GM13976 (cell line): ENCODE measurements around the gene GBP4.
"Not testable (repeated sequence)": the region's sequence is repeated elsewhere in the genome, so short reads cannot be mapped to it uniquely, and the experiment has no call there.

Experiments used
- DNase-seq: peaks from one replicate; pipeline ENCODE4 v3.0.0; 2012; ENCODE audit warnings: low spot score
- in situ Hi-C: fragments of 300-500 bp; cut with MboI; formaldehyde crosslinking; loops from one replicate; pipeline ENCODE4 v1.12.0; 2022; ENCODE audit warnings: low sequenced_read_pairs, mixed read lengths, inconsistent platforms; ENCODE audit not compliant: unreplicated experiment
- TF ChIP-seq, protein P1 (sequence below): IDR thresholded peaks from 2 replicates; pipeline ENCODE4 v1.5.1; 2012; ENCODE audit warnings: borderline replicate concordance, mild to moderate bottlenecking; ENCODE audit not compliant: insufficient read depth; ENCODE audit errors: extremely low read depth, missing control alignments, control extremely low read depth

Gene GBP4, protein sequence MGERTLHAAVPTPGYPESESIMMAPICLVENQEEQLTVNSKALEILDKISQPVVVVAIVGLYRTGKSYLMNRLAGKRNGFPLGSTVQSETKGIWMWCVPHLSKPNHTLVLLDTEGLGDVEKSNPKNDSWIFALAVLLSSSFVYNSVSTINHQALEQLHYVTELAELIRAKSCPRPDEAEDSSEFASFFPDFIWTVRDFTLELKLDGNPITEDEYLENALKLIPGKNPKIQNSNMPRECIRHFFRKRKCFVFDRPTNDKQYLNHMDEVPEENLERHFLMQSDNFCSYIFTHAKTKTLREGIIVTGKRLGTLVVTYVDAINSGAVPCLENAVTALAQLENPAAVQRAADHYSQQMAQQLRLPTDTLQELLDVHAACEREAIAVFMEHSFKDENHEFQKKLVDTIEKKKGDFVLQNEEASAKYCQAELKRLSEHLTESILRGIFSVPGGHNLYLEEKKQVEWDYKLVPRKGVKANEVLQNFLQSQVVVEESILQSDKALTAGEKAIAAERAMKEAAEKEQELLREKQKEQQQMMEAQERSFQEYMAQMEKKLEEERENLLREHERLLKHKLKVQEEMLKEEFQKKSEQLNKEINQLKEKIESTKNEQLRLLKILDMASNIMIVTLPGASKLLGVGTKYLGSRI

GRCh38 chr1:89198491-89199072, at the start of gene GBP4:
TSS of gene GBP4 (minus strand) at chr1:89198942. CDS start at chr1:89198834, 108 bp downstream.
- in situ Hi-C loops = no loop called here
- DNase-seq = peak; percentile 59
- TF ChIP-seq, protein P1, sequence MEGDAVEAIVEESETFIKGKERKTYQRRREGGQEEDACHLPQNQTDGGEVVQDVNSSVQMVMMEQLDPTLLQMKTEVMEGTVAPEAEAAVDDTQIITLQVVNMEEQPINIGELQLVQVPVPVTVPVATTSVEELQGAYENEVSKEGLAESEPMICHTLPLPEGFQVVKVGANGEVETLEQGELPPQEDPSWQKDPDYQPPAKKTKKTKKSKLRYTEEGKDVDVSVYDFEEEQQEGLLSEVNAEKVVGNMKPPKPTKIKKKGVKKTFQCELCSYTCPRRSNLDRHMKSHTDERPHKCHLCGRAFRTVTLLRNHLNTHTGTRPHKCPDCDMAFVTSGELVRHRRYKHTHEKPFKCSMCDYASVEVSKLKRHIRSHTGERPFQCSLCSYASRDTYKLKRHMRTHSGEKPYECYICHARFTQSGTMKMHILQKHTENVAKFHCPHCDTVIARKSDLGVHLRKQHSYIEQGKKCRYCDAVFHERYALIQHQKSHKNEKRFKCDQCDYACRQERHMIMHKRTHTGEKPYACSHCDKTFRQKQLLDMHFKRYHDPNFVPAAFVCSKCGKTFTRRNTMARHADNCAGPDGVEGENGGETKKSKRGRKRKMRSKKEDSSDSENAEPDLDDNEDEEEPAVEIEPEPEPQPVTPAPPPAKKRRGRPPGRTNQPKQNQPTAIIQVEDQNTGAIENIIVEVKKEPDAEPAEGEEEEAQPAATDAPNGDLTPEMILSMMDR = no peak

- in situ Hi-C loops = no loop called here
- TF ChIP-seq, protein P1 = no peak
- DNase-seq = no peak
These were observed 44.3 kb upstream of the GBP4 start for GRCh38 chr1:89243046-89243445.

DNA sequence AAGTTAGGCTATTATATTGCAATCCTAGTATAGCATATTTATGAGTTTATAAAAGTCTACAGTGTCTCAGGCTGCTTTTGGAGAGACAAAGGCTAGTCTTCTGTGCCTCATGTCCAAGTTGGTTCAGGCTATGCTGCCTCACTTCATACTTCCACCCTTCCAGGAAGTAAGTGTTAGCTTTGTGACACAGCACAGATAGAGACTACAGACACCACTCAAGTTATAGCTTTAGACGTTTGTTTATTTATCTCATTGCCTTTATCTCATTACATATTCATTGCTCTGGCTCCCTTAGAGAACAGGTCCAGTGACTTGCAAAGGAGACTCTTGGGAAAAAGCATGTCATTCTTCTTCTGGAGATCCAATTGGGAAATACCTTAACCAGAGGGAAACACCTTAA, 22.6 kb upstream of the GBP4 start:
- in situ Hi-C loops = no loop called here
- TF ChIP-seq, protein P1 = no peak
- DNase-seq = no peak

DNA sequence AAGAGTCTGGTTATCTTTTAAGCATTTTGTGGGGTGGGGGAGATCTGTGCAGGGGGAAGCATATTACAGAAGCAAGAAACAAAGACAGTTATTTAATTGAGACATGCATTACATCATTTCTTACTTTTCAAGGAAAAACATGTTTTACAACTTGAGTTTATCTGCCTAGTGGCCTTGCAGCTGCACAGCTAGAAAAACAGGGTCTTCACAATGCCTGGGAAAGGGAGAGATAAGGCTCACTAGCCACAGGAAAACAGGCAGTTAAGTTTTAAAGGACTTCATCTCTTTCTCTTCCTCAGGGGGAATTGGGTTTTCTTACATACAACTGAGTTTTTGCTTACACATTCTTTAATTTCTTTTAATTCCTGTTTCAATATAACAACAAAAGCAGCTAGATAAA, 21.1 kb upstream of the GBP4 start:
- DNase-seq, in situ Hi-C loops: not testable (repeated sequence)

GRCh38 chr1:89218941-89219340, 20.2 kb upstream of the GBP4 start:
- DNase-seq, in situ Hi-C loops: not testable (repeated sequence)

DNA sequence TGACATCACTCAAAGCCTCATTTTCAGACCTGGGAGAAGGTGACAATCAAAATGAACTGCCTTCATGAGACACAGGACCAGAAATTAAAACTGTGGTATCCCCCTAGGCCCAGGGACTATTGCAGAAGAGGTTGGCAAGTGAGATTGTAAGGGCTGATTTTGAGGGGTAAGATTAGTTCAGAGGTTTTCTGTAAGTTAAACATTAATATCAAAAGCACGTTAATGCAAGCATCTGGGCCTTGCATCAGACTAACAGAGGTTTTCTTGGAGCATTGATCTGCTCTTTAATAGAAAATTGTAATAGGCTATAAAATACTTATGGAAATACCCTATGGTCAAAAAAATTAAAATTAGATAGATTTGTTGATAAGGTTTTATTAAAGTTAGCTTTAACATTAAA, 14.6 kb upstream of the GBP4 start:
- in situ Hi-C loops = no loop called here
- TF ChIP-seq, protein P1 = no peak
- DNase-seq = no peak

GRCh38 chr1:89211035-89211634, 12.4 kb upstream of the GBP4 start:
- in situ Hi-C loops = no loop called here
- DNase-seq = no peak
- TF ChIP-seq, protein P1 = no peak
